ENCODE results near the gene CCDC194.

CCDC194 gene

GRCh38 chr19:17405250-17406045 lies 11.5 kb upstream of the CCDC194 start, which contains the start of gene BST2:
Gene BST2 (minus strand): TSS chr19:17405630. CDS start chr19:17405575, 55 bp downstream.
- no peak for FAIRE-seq

- no peak for FAIRE-seq
Measured at GRCh38 chr19:17404621-17405249, 10.7 kb upstream of the CCDC194 start.

DNA sequence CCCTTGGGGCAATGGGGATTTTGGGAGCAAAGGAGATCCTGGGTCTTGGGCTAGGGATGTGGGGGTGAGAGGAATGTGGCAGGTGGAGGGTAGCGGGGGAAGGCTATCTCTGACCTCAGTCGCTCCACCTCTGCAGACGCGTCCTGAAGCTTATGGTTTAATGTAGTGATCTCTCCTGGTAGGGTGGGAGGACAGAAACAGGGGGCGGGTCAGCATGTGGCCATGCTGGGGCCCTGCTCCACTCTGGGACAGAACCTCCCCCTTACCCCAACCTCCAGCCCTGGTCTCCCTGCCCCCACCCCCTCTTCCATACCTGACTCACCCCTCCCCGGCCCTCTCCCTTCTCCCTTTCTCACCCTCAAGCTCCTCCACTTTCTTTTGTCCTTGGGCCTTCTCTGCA lies 10.0 kb upstream of the CCDC194 start:
- FAIRE-seq = no peak

DNA sequence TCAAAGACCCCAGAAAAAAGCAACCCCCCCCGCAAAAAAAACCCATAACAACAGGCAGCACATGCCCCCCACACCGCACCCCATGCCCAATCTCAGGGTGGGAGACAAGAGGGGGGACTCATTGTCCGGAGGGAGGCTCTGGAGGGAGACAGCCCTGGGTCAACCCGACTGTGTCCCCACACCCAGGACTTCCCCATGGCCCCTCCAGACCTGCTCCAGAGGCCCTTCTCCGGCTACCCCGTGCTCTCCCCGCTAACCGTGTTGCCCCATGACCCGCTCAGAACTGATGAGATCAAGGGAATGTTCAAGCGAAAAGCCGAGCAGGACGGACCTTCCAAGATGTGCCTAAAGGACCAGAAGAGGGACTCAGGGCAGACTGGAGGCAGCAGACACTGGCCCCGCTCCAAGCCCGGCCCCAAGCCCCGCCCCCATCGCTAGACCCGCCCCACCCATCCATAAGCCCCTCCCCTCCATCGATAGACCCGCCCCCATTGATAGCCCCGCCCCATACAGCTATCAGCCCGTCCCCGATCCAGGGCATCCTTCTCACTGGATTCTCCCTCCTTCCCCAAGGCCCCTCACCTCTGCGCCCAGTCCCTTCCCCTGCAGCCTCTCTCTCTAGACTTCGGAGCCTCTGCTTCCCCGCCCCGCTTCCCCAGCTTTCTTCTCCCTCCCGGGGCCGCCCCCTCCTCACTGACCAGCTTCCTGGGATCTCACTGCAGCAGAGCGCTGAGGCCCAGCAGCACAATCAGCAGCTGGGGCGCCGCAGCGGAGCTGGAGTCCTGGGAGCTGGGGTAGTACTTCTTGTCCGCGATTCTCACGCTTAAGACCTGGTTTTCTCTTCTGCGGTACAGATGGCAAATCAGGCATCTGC lies 9.2 kb upstream of the CCDC194 start:
- no peak for FAIRE-seq

- no peak for FAIRE-seq
Measured at GRCh38 chr19:17401628-17402027, 7.6 kb upstream of the CCDC194 start.

GRCh38 chr19:17398902-17399527 lies 5.0 kb upstream of the CCDC194 start:
- no peak for FAIRE-seq

DNA sequence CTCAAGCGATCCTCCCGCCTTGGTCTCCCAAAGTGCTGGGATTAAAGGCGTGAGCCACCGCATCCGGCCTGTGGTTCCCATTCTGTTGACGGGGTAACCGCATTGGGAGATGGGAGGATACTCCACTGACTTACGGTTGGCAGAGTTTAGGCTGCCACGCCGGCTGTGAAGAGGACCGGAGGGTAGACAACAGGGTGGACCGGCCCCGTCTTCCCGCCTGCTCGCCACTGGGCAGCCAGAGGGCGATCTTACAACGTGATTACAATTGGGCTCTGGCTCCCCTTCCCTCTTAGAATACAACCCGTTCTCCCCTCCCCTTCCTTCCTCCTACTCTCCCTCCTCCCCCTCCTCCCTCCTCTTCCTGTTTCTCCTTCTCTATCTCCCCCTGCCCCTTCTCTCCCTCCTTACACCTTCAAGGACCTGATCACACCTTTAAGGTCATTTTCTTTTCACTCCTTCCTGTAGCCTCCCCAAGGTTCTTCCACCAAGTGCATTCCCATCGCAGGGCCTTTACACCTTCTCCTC lies 957 bp upstream of the CCDC194 start:
- FAIRE-seq = no peak

DNA sequence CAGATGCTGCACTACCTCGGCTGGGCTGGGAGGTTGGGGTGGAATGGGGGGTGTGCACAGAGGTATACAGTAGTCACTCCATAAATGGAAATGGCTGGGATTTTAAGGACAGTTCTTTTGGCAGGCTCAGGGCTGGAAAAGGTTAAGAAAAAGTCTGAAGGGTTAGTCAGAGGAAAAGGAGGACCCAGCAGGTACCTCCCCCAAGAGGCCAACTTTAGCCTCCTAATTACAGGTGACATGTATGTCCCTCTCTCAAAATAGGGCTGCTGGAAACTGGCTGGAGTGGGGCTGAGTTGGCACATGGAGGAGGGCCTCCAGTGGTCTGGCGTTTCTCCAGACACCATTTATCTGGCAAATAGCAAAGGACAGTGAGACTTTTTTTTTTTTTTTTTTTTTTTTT lies 994 bp downstream of the CCDC194 start:
- FAIRE-seq = no peak

DNA sequence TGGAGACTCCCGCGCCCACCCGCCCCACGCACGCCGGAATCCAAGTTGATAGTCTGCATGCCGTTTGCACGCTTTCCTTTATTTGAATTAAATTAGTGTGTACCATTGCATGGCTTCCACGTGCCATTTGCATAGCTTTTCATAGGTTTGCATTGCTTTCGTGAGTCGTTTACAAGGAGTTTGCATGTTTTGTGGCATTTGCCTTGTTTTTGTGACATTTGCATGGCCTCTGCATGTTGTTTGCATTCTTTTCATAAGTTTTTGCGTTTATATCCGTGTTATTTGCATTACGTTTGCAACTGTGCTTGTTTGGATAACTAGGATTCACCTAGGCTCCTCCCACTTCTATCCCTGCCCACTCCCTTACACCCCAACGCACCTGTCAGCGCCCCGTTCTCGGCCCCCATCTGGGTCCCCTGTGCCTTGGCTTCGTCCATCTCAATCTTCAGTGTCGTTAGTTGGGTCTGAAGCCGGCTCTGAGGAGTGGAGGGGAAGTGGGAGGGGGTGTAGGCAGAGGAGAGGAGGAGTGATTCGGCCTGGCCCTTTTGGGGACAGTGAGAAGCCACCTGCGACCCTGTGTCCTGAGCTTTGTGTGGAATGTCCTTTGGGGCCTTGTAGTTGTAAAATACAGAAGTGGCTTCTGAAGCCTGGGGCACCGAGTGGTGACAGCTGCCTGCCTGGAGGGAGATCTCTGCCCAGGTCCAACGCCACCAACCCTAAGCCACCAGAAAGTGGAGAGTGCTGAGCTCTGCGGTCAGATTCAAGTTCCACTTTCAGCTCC lies 2.4 kb downstream of the CCDC194 start:
- FAIRE-seq = no peak

GRCh38 chr19:17390665-17391370 lies 3.2 kb downstream of the CCDC194 start:
- no peak for FAIRE-seq

DNA sequence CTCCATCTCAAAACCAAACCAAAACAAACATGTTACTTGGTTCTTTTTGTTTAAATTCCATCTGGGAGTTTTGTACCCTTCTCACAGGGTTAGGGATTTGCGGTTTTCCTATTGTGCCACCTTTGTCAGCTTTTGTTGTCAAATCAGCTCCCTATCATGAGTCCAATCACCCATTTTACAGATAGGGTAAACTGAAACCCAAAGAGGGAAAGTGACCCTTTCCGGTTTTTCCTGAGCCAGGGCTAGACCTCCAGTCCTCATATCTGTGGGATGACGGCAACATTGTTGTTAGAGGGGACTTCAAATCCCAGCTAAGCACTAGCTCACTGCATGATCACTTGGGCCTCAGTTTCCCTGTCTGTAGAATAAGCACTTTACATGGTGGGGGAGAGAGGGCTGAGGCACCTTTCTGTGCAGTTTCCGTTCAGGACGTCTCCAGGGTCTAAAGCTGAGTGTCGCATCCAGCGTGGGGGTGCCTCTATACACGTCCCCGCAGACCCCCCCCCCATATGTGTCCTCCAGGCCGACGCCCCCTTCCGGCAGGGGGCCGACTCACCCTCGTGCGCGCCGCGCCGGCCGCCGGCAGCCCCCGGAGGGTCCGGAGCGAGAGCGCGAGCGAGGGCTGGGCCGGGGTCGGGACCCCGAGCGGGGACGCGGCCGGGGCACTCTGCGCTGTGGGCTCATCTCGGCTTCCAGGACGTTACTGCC lies 3.9 kb downstream of the CCDC194 start:
- FAIRE-seq = no peak

- no peak for FAIRE-seq
Measured at GRCh38 chr19:17389288-17389687, 4.7 kb downstream of the CCDC194 start.

DNA sequence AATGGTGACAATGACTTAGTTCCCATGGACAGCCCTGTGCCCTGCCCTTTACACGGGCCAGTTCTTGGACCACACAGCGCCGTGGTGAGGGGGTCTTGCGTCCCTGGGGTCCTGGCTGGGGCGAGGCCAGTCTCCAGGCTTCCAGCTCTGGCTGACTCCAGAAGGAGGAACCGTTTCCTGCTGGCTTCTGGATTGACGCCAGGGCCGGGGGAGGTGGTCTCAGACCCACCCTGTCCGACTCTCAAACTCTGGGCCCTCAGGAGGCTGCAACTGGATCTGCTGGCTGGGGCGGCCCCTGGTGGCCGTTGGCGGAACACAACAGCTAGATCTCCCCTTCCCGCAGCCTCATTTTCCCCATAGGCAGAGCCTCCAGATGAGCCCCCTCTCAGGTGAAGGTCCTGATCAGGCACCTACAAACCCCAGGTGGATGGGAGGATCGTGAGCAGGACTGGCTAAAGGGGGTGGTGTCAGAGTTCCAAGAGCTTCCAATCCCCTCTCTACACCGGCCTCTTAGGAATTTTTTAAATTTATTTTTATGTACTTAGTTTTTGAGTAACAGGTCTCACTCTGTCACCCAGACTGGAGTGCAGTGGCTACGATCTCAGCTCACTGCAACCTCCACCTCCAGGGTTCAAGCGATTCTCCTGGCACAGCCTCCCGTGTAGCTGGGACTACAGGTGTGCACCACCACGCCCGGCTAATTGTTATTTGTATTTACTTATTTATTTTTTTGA lies 8.0 kb downstream of the CCDC194 start:
- FAIRE-seq = no peak

DNA sequence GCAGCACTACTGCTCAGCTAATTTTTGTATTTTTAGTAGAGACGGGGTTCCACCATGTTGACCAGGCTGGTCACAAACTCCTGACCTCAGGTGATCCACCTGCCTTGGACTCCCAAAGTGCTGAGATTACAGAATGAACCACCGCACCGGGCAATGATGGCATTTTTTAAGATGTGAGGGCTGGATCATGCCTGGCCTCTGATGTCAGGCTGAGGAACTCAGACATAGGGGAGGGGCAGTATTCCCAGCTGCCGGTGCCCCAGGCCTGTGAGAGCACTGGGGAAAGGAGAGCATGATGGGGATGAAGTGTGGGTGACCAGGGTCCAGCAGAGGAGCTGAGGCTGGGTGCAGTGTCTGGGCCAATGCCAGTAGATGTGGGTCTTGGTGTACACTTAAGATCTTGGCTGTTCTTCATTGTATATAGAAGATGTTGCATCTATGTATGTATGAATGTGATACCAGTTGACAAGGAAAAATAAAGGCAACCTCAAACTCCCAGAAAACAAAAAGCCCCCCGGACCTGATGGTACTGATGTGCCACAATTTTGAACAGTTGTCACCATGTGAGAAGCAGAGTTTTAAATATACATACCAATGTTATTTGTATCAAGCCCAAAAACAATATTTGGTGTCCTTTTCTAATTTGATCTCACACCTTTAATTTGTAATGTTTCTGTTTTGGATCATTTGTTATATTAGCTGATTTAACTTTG lies 13.4 kb downstream of the CCDC194 start:
- no peak for FAIRE-seq

- FAIRE-seq = no peak
Measured at GRCh38 chr19:17379221-17379631, 14.8 kb downstream of the CCDC194 start.

- no peak for FAIRE-seq
Measured at GRCh38 chr19:17378271-17378670, 15.7 kb downstream of the CCDC194 start.

GRCh38 chr19:17376935-17377600 lies 16.9 kb downstream of the CCDC194 start, which contains the start of gene PLVAP:
Gene PLVAP (minus strand): TSS chr19:17377342. CDS start chr19:17377288, 54 bp downstream.
- no peak for FAIRE-seq

DNA sequence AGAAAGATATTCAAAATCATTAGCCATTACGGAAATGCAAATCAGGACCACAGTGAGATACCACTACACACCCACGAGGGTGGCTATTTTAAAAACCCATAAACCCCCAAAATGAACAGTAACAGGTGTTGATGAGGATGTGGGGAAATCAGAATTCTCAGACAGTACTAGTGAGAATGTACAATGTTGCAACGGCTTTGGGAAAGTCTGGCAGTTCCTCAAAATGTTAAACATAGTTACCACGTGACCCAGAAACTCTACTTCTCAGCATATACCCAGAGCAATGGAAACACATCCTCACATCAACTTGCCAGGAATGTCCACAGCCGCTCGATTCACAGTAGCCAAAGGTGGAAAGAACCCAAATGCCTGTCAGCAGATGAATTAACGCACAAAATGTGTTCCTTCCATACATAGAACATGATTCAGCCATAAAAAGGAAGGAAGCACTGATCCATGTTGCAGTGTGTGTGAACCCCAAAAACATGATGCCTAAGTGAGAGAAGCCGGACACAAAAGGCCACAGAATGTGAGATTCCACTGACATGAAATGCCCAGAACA lies 23.9 kb downstream of the CCDC194 start:
- FAIRE-seq = no peak
